GM12878 (cell line): ENCODE data around the gene TRIM56. TPM values are rescaled to one million over a fixed set of nuclear protein-coding genes. Genes with fewer than 3 reads are reported as not detected.

ENCODE experiments used
- BCL3 ChIP-seq: IDR thresholded peaks from 2 replicates; pipeline ENCODE4 v1.6.1; 2011; ENCODE audit warnings: borderline replicate concordance, low read depth, mild to moderate bottlenecking, moderate library complexity, low read length; ENCODE audit not compliant: insufficient read depth, poor library complexity, severe bottlenecking
- CHD2 ChIP-seq: IDR thresholded peaks from 2 replicates; pipeline ENCODE4 v1.6.1; 2011; ENCODE audit warnings: low read depth, low read length, improper control_type of control experiment, borderline replicate concordance
- CTCF ChIP-seq, 3 experiments: IDR thresholded peaks in 2 of 3; conservative IDR thresholded peaks in 1 of 3; 2 replicates each; pipeline ENCODE4 v1.5.1; 2011; ENCODE audit warnings: low read depth in 3 of 3, low read length in 3 of 3, mild to moderate bottlenecking in 3 of 3, control low read depth in 2 of 3, moderate library complexity in 2 of 3, inconsistent platforms in 1 of 3, mixed read lengths in 1 of 3; ENCODE audit not compliant: control insufficient read depth in 2 of 3, insufficient read depth in 1 of 3; ENCODE audit errors: extremely low read depth in 1 of 3
- EED ChIP-seq: sonication (generic); IDR thresholded peaks from 2 replicates; pipeline ENCODE4 v1.6.1; 2016; ENCODE audit warnings: antibody characterized with exemption, low read depth
- EP300 ChIP-seq, 2 experiments: fragments of 150-350 bp in 1 of 2; IDR thresholded peaks; 2 replicates each; pipeline ENCODE4 v1.6.1; 2011 to 2012; ENCODE audit warnings: low read depth in 2 of 2, low read length in 2 of 2, borderline replicate concordance in 1 of 2, improper control_type of control experiment in 1 of 2, inconsistent platforms in 1 of 2; ENCODE audit not compliant: control insufficient read depth in 1 of 2
- MEF2B ChIP-seq: fragments of 450-650 bp; IDR thresholded peaks from 2 replicates; pipeline ENCODE4 v1.6.1; 2018; ENCODE audit warnings: mild to moderate bottlenecking, moderate library complexity; ENCODE audit not compliant: partially characterized antibody, poor library complexity, severe bottlenecking
- MLLT1 ChIP-seq: fragments of 450-650 bp; IDR thresholded peaks from 2 replicates; pipeline ENCODE4 v1.6.1; 2016; ENCODE audit warnings: mild to moderate bottlenecking
- NFIC ChIP-seq: IDR thresholded peaks from 2 replicates; pipeline ENCODE4 v1.6.1; 2012; ENCODE audit warnings: low read depth, mild to moderate bottlenecking, inconsistent platforms, low read length, moderate library complexity
- POLR2AphosphoS5 ChIP-seq: IDR thresholded peaks from 2 replicates; pipeline ENCODE4 v1.6.1; 2011; ENCODE audit warnings: mild to moderate bottlenecking, low read length, inconsistent platforms
- RAD51 ChIP-seq: fragments of 450-650 bp; IDR thresholded peaks from 2 replicates; pipeline ENCODE4 v1.6.1; 2016; ENCODE audit warnings: moderate library complexity, mild to moderate bottlenecking, inconsistent platforms
- SKIL ChIP-seq: fragments of 450-650 bp; IDR thresholded peaks from 2 replicates; pipeline ENCODE4 v1.6.1; 2017; ENCODE audit warnings: mild to moderate bottlenecking, low read depth, inconsistent platforms; ENCODE audit not compliant: poor library complexity, severe bottlenecking
- TCF3 ChIP-seq: IDR thresholded peaks from 2 replicates; pipeline ENCODE4 v1.6.1; 2012; ENCODE audit warnings: low read depth, mild to moderate bottlenecking, low read length, borderline replicate concordance; ENCODE audit not compliant: insufficient read depth
- ZNF622 ChIP-seq: fragments of 450-650 bp; IDR thresholded peaks from 2 replicates; pipeline ENCODE4 v1.6.1; 2017; ENCODE audit warnings: mild to moderate bottlenecking, inconsistent platforms
- polyA plus RNA-seq, 11 experiments: library from polyadenylated mRNA; depleted of rRNA in 4 of 11; unstranded in 6 of 11; stranded (reverse) in 5 of 11; fragments of >200 nt; fragmentation: Nextera tagmentation in 4 of 11; fragmentation: Illumina TruSeq in 1 of 11; extraction: Ambion mirVana in 4 of 11; extraction: Trizol in 1 of 11; gene quantifications; 1 replicate in 1 of 11; 2 replicates in 10 of 11; pipeline versions ENCODE4 v1.2.1 to v1.2.3, GENCODE V29; 2011 to 2016; ENCODE audit warnings: inconsistent platforms in 2 of 11, missing spikeins in 2 of 11, low read depth in 1 of 11
- total RNA-seq, 4 experiments: library from RNA; depleted of rRNA in 3 of 4; stranded (reverse); fragments of >200 nt in 3 of 4; fragmentation: Illumina TruSeq in 1 of 4; extraction: Trizol in 1 of 4; gene quantifications; 2 replicates each; pipeline versions ENCODE4 v1.2.1 to v1.2.3, GENCODE V29; 2013 to 2021

TRIM56 gene
- total and polyA plus RNA-seq, 10 of the 15 experiments (the other 5 are each of a cell fraction or from before 2014, with no cell fraction given): 3.2 to 37.5 (median 11.8) TPM

- TF ChIP-seq NFIC: 0 out of 2 replicates have a peak, but pooled peaks have one; percentile 44
- no peak for TF ChIP-seq ZNF622
- TF ChIP-seq BCL3: peak; percentile 57
- TF ChIP-seq EED: 0 out of 2 replicates have a peak, but pooled peaks have one; percentile 12
- peak in 1 of 2 experiments; percentile 76; a peak in 1 of 4 replicates for TF ChIP-seq EP300 (IDR thresholded peaks at IDR 0.05; ENCODE audit: borderline replicate concordance in 1 of 2, control insufficient read depth in 1 of 2, low read depth in 2 of 2, low read length in 2 of 2)
- peak; percentile 66; the same call in 1 of the 2 replicates for TF ChIP-seq CHD2
- TF ChIP-seq RAD51: peak; percentile 90
- TF ChIP-seq SKIL: peak; percentile 29
- TF ChIP-seq POLR2AphosphoS5: 0 out of 2 replicates have a peak, but pooled peaks have one; percentile 37
- TF ChIP-seq CTCF (IDR thresholded peaks at IDR 0.05 in 2 of 3, conservative IDR thresholded peaks at IDR 0.05 in 1 of 3; ENCODE audit: control insufficient read depth in 2 of 3, extremely low read depth in 1 of 3, insufficient read depth in 1 of 3, low read depth in 3 of 3, low read length in 3 of 3): peak; percentile 55 to 83 (median 57)
- no peak for TF ChIP-seq TCF3
- TF ChIP-seq MEF2B: peak; percentile 85
- TF ChIP-seq MLLT1: peak; percentile 59; the same call in 1 of the 2 replicates
Observed at GRCh38 chr7:101138213-101138870, 53.1 kb downstream of the TRIM56 start (continued).
